Stimulated activated CD4-positive, alpha-beta T cell treated with anti-CD3 and anti-CD28 coated beads, Interleukin-15, amount 100 ng/mL, for 48 hours (primary cell): ENCODE results near the gene OR5H15.
"Not testable (repeated sequence)": the region's sequence is repeated elsewhere in the genome, so short reads cannot be mapped to it uniquely, and the experiment has no call there.

Experiments used
- DNase-seq, 2 donors: peaks; one replicate each; pipeline ENCODE4 v3.0.0-alpha.2; 2020; ENCODE audit warnings: low read depth in 2 of 2

The OR5H15 gene

DNA sequence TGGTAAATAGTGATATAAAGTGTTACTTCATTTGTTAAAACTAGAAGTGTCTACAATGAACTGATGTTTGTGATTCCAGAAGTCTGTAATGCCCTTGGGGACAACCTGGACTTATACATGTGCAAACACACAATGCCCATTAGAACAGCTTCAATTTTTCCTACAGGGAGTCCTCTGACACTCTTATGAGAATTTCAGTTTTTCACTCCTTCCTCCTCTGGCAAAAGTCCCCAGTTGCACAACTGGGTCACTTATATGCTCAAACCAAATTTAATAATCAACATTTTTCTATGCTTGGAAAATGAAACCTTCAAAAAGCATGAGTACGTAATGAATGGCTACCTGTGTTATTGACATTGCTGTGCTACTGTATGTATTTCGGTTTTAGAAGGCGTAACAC is at the start of gene OR5H15:
Gene OR5H15 (plus strand): TSS at position 301 of the 400 bp plus-strand sequence. CDS start 2,004 bp downstream, outside the sequence.
- DNase-seq: no peak

DNA sequence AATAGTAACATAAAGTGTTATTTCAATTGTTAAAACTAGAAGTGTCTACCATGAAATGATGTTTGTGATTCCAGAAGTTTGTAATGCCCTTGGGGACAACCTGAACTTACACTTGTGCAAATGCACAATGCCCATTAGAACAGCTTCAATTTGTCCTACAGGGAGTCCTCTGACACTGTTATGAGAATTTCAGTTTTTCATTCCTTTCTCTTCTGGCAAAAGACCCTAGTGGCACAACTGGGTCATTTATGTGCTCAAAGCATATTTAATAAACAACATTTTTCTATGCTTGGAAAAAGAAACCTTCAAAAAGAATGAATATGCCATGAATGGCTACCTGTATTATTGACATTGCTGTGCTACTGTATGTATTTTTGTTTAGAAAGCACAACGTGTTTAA is 36.1 kb upstream of the OR5H15 start, which contains the start of gene OR5H1:
Gene OR5H1 (plus strand): TSS at position 301 of the 400 bp plus-strand sequence. CDS start 1,977 bp downstream, outside the sequence.
- DNase-seq: no peak

GRCh38 chr3:98136631-98137030 is 29.9 kb upstream of the OR5H15 start:
- DNase-seq: no peak

DNA sequence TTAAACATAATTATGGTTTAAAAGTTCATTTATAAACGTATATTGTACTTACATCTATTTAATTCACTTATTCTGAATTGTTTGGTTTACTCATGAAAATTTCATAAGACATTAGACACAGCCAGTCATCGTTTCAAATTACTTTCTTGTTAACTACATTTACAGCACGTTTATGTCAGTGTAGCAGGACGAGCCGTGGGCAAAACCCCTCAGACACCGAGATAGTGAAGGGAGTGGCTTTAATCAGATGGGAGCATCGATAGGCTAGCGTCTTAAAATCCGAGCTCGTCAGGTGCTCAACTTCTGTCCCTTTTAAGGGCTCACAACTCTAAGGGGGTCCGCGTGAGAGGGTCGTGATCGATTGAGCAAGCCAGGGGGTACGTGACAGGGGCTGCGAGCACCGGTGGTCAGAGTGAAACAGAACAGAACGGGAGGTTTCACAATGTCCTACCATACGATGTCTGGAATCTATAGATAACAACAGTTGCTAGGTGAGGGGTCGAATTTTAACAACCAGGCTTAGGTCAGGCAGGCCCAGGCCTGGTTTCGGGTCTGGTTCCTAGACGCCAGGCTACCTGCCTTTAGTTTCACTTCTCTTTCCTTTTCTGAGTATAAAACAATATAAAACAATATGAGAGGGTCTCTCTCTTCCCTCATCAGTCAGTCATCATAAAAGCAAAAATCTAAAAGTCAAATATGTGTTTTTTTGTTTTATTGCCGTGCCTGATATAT is 28.5 kb upstream of the OR5H15 start:
- DNase-seq: not testable (repeated sequence)

- DNase-seq: no peak
Observed at GRCh38 chr3:98140531-98140930, 26.0 kb upstream of the OR5H15 start.

DNA sequence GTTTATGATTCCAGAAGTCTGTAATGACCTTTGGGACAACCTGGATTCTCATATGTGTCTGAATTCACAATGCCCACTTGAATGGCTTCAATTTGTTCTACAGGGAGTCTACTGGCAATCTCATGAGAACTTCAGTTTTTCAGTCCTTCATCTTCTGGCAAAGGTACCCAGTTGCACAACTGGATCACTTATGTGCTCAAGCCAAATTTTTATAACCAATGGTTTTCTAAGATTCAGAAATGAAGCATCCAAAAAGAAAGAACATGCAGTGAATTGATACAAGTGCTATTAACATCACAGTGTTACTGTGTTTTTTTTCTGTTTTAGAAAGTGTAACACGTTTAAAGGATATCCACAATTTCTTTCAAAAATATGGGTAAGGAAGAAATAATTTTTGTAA is 19.3 kb upstream of the OR5H15 start, which contains the start of gene OR5H14:
Gene OR5H14 (plus strand): TSS at position 301 of the 400 bp plus-strand sequence. CDS start 1,907 bp downstream, outside the sequence.
- DNase-seq: no peak

- no peak for DNase-seq
Observed at GRCh38 chr3:98148751-98149150, 17.7 kb upstream of the OR5H15 start.

DNA sequence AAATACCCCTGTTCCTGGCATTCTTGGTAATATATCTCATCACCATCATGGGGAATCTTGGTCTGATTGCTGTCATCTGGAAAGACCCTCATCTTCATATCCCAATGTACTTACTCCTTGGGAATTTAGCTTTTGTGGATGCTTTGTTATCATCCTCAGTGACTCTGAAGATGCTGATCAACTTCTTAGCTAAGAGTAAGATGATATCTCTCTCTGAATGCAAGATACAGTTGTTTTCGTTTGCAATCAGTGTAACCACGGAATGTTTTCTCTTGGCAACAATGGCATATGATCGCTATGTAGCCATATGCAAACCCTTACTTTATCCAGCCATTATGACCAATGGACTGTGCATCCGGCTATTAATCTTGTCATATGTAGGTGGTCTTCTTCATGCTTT is 17.0 kb upstream of the OR5H15 start:
- DNase-seq: not testable (repeated sequence)

DNA sequence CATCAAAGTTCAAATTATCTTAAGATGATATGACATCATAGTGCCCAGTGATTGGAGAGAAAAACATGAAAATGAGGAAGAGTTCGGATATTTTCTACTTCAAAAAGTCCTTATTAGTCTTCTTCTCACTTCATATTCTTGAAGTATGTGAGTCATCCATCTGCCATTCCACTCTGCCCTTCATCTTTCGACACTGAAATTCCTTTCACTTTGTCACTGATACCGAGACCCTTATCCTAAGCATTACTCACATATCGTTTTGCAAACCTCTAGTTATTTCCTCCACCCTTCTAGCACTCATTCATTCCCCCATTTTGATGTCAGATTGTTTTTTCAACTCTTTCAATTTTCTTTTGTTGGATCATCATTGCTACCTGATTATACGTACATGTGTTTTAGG is 15.3 kb upstream of the OR5H15 start:
- DNase-seq: no peak

GRCh38 chr3:98171071-98171470 is 4.6 kb downstream of the OR5H15 start:
- no peak for DNase-seq

- no peak for DNase-seq
Observed at GRCh38 chr3:98172621-98173020, 6.1 kb downstream of the OR5H15 start.

DNA sequence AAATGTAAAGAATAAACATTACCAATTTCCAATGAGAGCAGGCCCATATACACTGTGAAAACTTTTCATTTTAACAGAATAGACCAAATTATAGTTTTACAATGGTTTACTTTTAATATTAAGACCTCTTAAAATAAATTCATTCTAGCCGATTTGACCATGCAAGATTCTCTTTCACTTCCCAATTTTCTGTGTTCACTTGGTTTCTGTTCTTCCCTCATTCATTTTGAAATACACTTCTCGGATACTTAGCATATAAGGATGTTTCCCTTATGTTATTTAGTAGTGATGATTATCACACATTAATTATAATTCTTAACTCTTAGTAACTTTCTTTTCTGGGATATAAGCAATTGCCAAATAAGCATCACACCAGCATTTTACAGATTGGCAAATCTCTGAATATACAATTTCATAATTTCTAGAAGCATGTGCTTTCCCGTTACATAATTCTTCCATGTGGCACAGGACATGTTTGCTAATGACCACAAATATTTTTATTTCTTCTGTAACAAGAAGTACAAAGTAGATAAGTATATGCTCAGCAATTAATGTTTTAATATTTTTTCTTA is 13.9 kb downstream of the OR5H15 start:
- no peak for DNase-seq

DNA sequence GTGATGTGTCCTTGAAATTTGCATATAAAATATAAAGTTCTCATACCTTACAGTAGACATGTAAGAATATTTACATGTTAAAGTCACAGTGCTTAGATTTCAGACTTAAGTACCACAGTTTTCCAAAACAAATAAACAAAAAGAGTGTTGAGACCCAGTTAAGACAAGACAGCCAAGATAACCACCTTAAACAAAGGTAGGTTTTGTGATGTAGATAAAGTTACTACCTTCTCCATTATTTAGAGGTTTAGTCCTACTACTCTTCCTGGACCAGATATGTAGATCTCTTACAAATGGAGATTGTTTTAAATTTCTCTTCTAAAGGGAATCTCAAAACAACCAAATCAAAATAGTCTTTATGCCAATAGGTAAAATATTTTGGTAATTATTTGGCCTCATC is 15.7 kb downstream of the OR5H15 start:
- no peak for DNase-seq

- DNase-seq: no peak
Observed at GRCh38 chr3:98185180-98185579, 18.7 kb downstream of the OR5H15 start.

GRCh38 chr3:98188545-98188944 is 22.0 kb downstream of the OR5H15 start:
- DNase-seq: no peak

DNA sequence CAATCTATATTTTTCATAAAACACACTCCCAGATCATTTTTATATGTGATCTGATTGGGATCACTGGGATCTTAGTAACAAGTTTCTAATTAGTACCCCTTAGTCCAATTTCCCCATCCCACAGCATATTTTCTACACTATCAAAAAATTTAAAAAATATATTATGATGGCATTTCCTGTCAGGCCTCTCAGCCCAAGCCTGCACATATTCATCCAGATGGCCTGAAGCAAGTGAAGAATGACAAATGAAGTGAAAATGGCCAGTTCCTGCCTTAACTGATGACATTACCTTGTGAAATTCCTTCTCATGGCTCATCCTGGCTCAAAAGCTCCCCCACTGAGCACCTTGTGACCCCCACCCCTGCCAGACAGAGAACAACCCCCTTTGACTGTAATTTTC is 24.4 kb downstream of the OR5H15 start:
- DNase-seq: not testable (repeated sequence)

DNA sequence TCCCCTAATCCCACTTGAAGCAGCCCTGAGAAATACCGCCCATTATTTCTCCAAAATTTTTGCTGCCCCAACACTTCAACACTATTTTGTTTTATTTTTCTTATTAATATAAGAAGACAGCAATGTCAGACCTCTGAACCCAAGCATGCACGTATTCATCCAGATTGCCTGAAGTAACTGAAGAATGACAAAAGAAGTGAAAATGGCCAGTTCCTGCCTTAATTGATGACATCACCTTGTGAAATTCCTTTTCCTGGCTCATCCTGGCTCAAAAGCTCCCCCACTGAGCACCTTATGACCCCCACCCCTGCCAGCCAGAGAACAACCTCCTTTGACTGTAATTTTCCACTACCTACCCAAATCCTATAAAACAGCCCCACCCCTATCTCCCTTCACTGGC is 29.8 kb downstream of the OR5H15 start:
- not testable (repeated sequence) for DNase-seq

DNA sequence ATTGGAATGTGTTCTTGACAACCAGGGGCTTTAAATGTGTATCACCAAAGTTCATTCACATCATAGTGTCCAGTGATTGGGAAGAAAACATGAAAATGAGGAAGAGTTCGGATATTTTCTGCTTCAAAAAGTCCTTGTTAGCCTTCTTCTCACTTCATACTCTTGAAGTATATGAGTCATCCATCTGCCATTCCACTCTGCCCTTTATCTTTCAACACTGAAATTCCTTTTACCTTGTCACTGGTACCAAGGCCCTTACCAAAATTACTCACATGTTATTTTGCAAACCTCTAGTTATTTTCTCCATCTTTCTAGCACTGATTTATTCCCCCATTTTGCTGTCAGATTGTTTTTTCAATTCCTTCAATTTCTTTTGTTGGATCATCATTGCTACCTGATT is 32.5 kb downstream of the OR5H15 start:
- DNase-seq: no peak

- no peak for DNase-seq
Observed at GRCh38 chr3:98209244-98209643, 42.7 kb downstream of the OR5H15 start.

DNA sequence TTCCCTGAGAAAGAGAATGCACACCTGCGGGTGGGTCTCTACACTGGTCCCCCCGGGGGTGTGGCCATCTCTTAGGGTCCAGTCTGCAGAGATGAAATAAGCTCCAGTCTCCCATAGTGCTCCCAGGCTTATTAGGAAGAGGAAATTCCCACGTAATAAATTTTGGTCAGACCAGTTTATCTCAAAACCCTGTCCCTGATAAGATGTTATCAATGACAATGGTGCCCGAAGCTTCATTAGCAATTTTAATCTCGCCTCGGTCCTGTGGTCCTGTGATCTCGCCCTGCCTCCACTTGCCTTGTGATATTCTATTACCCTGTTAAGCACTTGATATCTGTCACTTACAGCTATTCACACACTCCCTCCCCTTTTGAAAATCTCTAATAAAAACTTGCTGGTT is 46.8 kb downstream of the OR5H15 start:
- no peak for DNase-seq

DNA sequence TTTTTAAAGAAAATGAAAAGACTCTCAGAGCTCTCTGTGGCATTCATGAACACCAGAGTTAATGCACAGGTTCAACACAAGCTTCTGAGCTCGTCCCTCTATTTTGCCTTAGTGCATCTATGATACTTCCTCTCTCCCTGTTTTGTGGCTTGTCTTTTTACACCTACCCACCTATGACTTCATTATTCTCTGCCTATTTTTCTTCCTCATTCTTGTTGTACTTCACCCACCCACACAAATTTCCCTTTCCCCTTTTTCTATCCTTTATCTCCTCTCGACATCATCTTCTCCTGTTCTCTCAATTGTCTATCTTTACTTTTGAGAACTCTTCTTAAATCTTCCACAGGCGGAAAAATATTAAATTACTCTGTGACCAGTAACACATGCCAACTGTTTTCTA is 48.6 kb downstream of the OR5H15 start:
- DNase-seq: no peak
